ENCODE data around the gene PAX3.

GRCh38 chr2:222332116-222332515 is 33.3 kb upstream of the PAX3 start:
- TF ChIP-seq CTCF (IDR thresholded peaks at IDR 0.05) (no peak), POLR2A (IDR thresholded peaks at IDR 0.05) (no peak)

All from body of pancreas (tissue), 4 donors.